Activated CD8-positive, alpha-beta T cell treated with anti-CD3 and anti-CD28 coated beads, Interleukin-2, amount 10 ng/mL, durations not matched to agents 7 days and 5 days (primary cell): ENCODE data around the gene CCDC92B. TPM values are rescaled to one million over a fixed set of nuclear protein-coding genes. Genes with fewer than 3 reads are reported as not detected.
"Not testable (repeated sequence)": the region's sequence is repeated elsewhere in the genome, so short reads cannot be mapped to it uniquely, and the experiment has no call there.

Experiments
- ATAC-seq: fragments of 150-1000 bp; cut with Tn5 transposase; one replicate; pipeline ENCODE4 v1.10.0; 2021; ENCODE audit warnings: moderate library complexity
- CTCF ChIA-PET: fragments of 350-600 bp; sonication (Branson Sonifier 250); formaldehyde crosslinking; loops from one replicate; lab custom pipeline; 2021; ENCODE audit warnings: antibody characterized with exemption; lab: Charles Lee
- POLR2A ChIA-PET: fragments of 350-600 bp; sonication (Branson Sonifier 250); formaldehyde crosslinking; loops from one replicate; lab custom pipeline; 2021; ENCODE audit warnings: antibody characterized with exemption; lab: Charles Lee
- DNase-seq: peaks from one replicate; pipeline ENCODE4 v3.0.0-alpha.2; 2020
- H3K27ac Mint-ChIP-seq: one replicate; pipeline ENCODE4 v1.8.0; 2021; ENCODE audit warnings: mild to moderate bottlenecking, mixed read lengths
- H3K27me3 Mint-ChIP-seq: one replicate; pipeline ENCODE4 v1.8.0; 2021; ENCODE audit warnings: low read depth, mixed read lengths
- H3K36me3 Mint-ChIP-seq: one replicate; pipeline ENCODE4 v1.8.0; 2021; ENCODE audit warnings: low read depth, mixed read lengths
- H3K4me1 Mint-ChIP-seq: one replicate; pipeline ENCODE4 v1.8.0; 2021; ENCODE audit warnings: low read depth, mixed read lengths
- H3K4me3 Mint-ChIP-seq: one replicate; pipeline ENCODE4 v1.8.0; 2021; ENCODE audit warnings: mild to moderate bottlenecking, mixed read lengths
- H3K9me3 Mint-ChIP-seq: one replicate; pipeline ENCODE4 v1.8.0; 2022; ENCODE audit warnings: mixed read lengths; ENCODE audit not compliant: insufficient read depth
- total RNA-seq, 2 experiments: library from RNA; stranded (reverse); gene quantifications; one replicate each; pipeline ENCODE4 v1.2.3, GENCODE V29; 2021

Gene CCDC92B
- total RNA-seq, 2 experiments from 2014 or later: not detected

- Mint-ChIP-seq H3K4me1 (peaks cover 53% of the 10 kb centered on the region), H3K27me3 (peaks cover 34% of the 10 kb centered on the region)
Measured at GRCh38 chr17:2789700-2790099, 40.2 kb upstream of the CCDC92B start.

DNA sequence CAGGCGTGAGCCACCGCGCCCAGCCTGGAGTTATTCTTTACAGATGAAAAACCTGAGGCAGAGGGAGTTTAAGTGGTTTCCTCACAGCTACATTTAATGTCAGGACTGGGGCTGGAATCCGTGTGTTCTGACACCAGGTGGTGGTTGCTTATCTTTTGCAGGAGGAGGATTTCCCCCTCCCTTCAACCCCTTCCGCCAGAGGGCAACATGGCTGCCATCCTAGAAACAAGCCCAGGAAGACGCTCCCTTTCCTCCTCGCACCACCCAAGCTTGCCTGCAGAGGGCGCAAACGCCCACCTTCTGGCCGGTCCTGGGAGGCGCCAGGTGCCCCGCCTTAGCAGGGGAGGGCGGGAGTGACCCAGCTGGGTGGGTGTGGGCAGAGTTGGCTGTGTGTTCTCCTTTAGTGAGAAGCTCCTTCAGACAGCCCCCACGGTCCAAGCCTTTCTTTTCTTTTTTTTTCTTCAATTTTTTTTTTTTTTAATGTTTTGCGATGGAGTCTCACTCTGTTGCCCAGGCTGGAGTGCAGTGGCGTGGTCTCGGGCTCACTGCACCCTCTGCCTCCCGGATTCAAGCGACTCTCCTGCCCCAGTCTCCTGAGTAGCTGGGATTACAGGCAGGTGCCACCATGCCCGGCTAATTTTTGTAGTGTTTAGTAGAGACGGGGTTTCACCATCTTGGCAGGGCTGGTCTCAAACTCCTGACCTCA, 36.9 kb upstream of the CCDC92B start:
- Mint-ChIP-seq H3K36me3 (no peaks in the 10 kb centered on the region), H3K27ac (no peak overlapping the region)
- CTCF ChIA-PET: interaction anchor here (0.7 to 3.1 kb wide), 20 partner anchors 8 to 404 kb away, joined by 3 to 19 read pairs (median 5); partner anchors contain the start of genes CCDC92B and RAP1GAP2

More at GRCh38 chr17:2789700-2790099, 40.2 kb upstream of the CCDC92B start:
- ChIA-PET POLR2A (interaction anchor here (0.9 to 4.4 kb wide), 2 partner anchors 25 to 51 kb away, joined by 3 to 30 read pairs; no protein-coding TSS in a partner anchor), CTCF (interaction anchor here (1.9 kb wide), 2 partner anchors 24 to 47 kb away, joined by 4 to 6 read pairs; no protein-coding TSS in a partner anchor)
- no peak overlapping the region for H3K4me3 Mint-ChIP-seq
- H3K9me3 Mint-ChIP-seq: no peaks in the 10 kb centered on the region
- no peaks in the 10 kb centered on the region for H3K36me3 Mint-ChIP-seq
- DNase-seq (no peak), ATAC-seq (no peak)
- no peak overlapping the region for H3K27ac Mint-ChIP-seq

DNA sequence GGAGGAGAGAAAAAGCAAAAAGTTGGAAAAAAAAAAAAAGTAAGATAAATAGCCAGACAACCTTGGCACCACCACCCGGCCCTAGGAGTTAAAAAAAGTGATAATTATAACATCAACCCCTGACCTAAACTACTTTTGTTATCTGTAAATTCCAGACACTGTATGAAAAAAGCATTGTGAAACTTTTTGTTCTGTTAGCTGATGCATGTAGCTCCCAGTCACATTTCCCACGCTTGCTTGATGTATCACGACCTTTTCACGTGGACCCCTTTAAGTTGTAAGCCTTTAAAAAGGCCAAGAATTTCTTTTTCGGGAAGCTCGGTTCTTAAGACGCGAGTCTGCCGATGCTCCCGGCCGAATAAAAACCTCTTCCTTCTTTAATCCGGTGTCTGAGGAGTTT, 35.9 kb upstream of the CCDC92B start:
- Mint-ChIP-seq H3K27me3 (peaks cover 19% of the 10 kb centered on the region), H3K4me1 (peaks cover 11% of the 10 kb centered on the region)
- not testable (repeated sequence) for H3K4me3 Mint-ChIP-seq, H3K9me3 Mint-ChIP-seq, H3K36me3 Mint-ChIP-seq, DNase-seq, ATAC-seq, H3K27ac Mint-ChIP-seq
- CTCF ChIA-PET: interaction anchor here (0.8 to 3.1 kb wide), 15 partner anchors 9 to 228 kb away, joined by 3 to 19 read pairs (median 5); partner anchors contain the start of gene RAP1GAP2
- POLR2A ChIA-PET: interaction anchor here (0.6 to 1.3 kb wide), 2 partner anchors 29 to 33 kb away, joined by 4 to 6 read pairs; no protein-coding TSS in a partner anchor

More for the DNA sequence above, 36.9 kb upstream of the CCDC92B start:
- Mint-ChIP-seq H3K9me3 (no peaks in the 10 kb centered on the region), H3K4me3 (no peak overlapping the region), H3K4me1 (peaks cover 20% of the 10 kb centered on the region), H3K27me3 (peaks cover 27% of the 10 kb centered on the region)
- peak; percentile 91 for DNase-seq
- ATAC-seq: peak; percentile 98
- POLR2A ChIA-PET: interaction anchor here (1.3 kb wide), 1 partner anchor 28 kb away, joined by 6 read pairs; no protein-coding TSS in a partner anchor

- POLR2A ChIA-PET: interaction anchor here (0.6 kb wide), 1 partner anchor 33 kb away, joined by 4 read pairs; no protein-coding TSS in a partner anchor
- Mint-ChIP-seq H3K27ac (no peak overlapping the region), H3K36me3 (no peaks in the 10 kb centered on the region), H3K27me3 (peaks cover 15% of the 10 kb centered on the region), H3K4me3 (no peak overlapping the region), H3K9me3 (no peaks in the 10 kb centered on the region), H3K4me1 (peaks cover 9% of the 10 kb centered on the region)
- CTCF ChIA-PET: interaction anchor here (1.5 to 3.1 kb wide), 5 partner anchors 11 to 145 kb away, joined by 3 to 18 read pairs (median 8); no protein-coding TSS in a partner anchor
- no peak for DNase-seq
- ATAC-seq: no peak
Measured at GRCh38 chr17:2784864-2785263, 35.4 kb upstream of the CCDC92B start.

DNA sequence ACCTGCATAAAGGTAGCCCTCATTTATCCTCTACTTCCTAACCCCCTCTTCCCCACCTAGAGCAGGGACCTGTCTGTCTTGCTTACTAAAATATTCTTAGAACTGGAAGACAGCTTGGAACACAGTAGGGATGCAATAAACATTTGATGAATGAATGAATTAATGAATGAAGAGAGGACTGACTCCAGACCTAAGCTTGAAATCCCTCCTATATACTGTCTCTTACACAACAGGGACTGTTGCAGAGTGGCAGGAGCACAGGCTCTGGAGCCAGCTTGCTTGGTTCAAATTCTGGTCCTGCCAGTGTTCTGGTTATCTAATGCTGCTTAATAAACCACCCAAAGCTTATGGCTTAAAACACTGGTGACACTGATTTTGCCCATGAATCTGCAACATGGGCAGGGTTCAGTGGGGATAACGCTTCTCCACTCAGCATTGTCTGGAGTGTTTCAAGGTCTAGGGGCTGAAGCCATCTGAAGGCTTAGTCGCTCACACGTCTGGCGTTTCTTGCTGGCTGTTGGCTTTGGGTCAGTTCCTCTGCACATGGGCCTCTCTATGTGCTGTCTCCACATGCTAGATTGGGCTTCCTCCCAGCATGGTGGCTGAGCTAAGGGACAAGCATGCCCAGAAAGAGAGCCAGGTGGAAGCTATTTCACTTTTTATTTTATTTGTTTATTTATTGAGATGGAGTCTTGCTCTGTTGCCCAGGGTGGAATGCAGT, 34.0 kb upstream of the CCDC92B start:
- Mint-ChIP-seq H3K4me3 (no peak overlapping the region), H3K4me1 (peaks cover 9% of the 10 kb centered on the region), H3K27me3 (peaks cover 17% of the 10 kb centered on the region), H3K36me3 (no peaks in the 10 kb centered on the region), H3K9me3 (no peaks in the 10 kb centered on the region), H3K27ac (no peak overlapping the region)
- ChIA-PET POLR2A (no interaction called here), CTCF (interaction anchor here (1.1 kb wide), 1 partner anchor 31 kb away, joined by 4 read pairs; no protein-coding TSS in a partner anchor)
- DNase-seq: no peak
- no peak for ATAC-seq

DNA sequence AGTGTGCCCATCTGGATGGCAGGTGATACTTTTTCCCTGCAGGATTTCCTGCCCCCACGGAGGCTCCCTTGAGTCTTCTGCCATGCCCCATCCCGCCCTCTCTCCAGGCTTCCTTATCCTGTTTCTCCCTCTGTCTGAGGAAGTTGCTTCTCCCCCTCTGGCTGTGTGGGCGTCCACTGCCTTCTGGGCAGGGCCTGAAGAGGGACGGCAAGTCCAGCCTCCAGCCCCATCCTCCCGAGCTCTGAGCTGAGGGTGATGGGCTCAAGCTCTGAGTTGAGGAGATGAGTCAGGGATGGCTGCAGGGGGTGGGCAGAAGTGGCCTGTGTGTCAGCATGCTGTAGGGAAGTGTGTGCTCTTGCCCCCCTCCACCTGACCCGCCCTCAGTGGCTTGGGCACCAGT, 32.6 kb upstream of the CCDC92B start:
- DNase-seq (no peak), ATAC-seq (no peak)
- POLR2A ChIA-PET: no interaction called here
- H3K36me3 Mint-ChIP-seq: no peaks in the 10 kb centered on the region
- peaks cover 10% of the 10 kb centered on the region for H3K4me1 Mint-ChIP-seq
- H3K4me3 Mint-ChIP-seq: no peak overlapping the region
- no peaks in the 10 kb centered on the region for H3K9me3 Mint-ChIP-seq
- CTCF ChIA-PET: interaction anchor here (1.2 kb wide), 1 partner anchor 9 kb away, joined by 5 read pairs; no protein-coding TSS in a partner anchor
- peaks cover 19% of the 10 kb centered on the region for H3K27me3 Mint-ChIP-seq
- no peak overlapping the region for H3K27ac Mint-ChIP-seq

DNA sequence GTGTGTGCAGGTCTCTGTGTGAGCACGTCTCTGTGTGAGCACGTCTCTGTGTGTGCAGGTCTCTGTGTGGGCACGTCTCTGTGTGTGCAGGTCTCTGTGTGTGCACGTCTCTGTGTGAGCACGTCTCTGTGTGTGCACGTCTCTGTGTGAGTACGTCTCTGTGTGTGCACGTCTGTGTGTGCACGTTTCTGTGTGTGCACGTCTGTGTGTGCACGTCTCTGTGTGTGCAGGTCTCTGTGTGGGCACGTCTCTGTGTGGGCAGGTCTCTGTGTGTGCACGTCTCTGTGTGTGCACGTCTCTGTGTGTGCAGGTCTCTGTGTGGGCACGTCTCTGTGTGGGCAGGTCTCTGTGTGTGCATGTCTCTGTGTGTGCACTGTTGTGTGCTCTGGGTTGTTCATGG, 32.1 kb upstream of the CCDC92B start:
- POLR2A ChIA-PET, H3K9me3 Mint-ChIP-seq, H3K27ac Mint-ChIP-seq, H3K36me3 Mint-ChIP-seq, ATAC-seq, H3K4me3 Mint-ChIP-seq, DNase-seq: not testable (repeated sequence)
- Mint-ChIP-seq H3K27me3 (peaks cover 23% of the 10 kb centered on the region), H3K4me1 (peaks cover 13% of the 10 kb centered on the region)
- CTCF ChIA-PET: interaction anchor here (1.2 kb wide), 1 partner anchor 10 kb away, joined by 5 read pairs; no protein-coding TSS in a partner anchor

- DNase-seq: no peak
- ATAC-seq: no peak
- Mint-ChIP-seq H3K36me3 (no peaks in the 10 kb centered on the region), H3K9me3 (no peaks in the 10 kb centered on the region), H3K4me3 (no peak overlapping the region), H3K4me1 (peaks cover 7% of the 10 kb centered on the region), H3K27me3 (peaks cover 25% of the 10 kb centered on the region), H3K27ac (no peak overlapping the region)
- POLR2A ChIA-PET: no interaction called here
- CTCF ChIA-PET: no interaction called here
Measured at GRCh38 chr17:2780931-2781454, 31.5 kb upstream of the CCDC92B start.

DNA sequence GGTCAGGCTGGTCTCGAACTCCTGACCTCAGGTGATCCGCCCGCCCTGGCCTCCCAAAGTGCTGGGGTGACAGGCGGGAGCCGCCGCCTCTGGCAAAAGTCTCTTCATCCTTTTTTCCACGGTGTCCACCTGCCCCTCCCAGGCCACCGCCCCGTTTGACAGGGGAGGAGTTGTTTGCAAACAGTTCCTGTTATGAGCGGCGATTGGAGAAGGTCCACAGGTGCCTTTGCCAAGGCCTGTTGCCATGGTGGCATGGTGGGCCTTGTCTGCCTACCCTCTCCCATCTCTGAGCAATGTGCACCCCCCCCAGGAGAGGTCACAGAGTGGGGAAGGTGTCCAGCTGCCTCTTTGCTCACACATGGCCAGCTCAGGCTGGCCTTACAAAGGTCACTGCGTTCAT, 30.8 kb upstream of the CCDC92B start:
- Mint-ChIP-seq H3K4me1 (peaks cover 4% of the 10 kb centered on the region), H3K36me3 (no peaks in the 10 kb centered on the region), H3K4me3 (no peak overlapping the region), H3K9me3 (no peaks in the 10 kb centered on the region), H3K27ac (no peak overlapping the region), H3K27me3 (peaks cover 32% of the 10 kb centered on the region)
- ATAC-seq (no peak), DNase-seq (no peak)
- ChIA-PET CTCF (no interaction called here), POLR2A (no interaction called here)

DNA sequence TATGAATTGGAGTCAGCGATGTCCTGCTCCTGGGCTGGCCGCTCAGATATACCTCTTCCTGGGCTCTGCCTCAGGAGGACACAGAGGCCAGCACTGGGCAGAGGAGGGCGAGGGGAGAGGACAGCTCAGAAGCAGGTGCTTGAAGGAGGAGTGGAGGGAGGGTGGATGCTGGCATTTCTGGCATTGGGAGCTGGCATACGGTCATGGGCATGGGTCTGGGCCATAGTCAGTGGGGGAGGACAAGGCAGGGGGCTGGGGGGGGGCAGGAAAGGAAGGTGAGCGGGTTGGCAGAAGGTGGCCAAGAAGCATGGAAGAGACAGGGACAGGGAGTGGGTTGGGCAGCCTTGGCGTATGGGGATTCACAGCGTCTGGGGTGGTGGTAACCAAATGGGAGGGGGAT, 30.1 kb upstream of the CCDC92B start:
- POLR2A ChIA-PET: no interaction called here
- H3K27ac Mint-ChIP-seq: no peak overlapping the region
- H3K4me3 Mint-ChIP-seq: no peak overlapping the region
- H3K4me1 Mint-ChIP-seq: peaks cover 4% of the 10 kb centered on the region
- ATAC-seq: no peak
- H3K9me3 Mint-ChIP-seq: no peaks in the 10 kb centered on the region
- DNase-seq: no peak
- H3K27me3 Mint-ChIP-seq: peaks cover 36% of the 10 kb centered on the region
- no peaks in the 10 kb centered on the region for H3K36me3 Mint-ChIP-seq
- CTCF ChIA-PET: no interaction called here

DNA sequence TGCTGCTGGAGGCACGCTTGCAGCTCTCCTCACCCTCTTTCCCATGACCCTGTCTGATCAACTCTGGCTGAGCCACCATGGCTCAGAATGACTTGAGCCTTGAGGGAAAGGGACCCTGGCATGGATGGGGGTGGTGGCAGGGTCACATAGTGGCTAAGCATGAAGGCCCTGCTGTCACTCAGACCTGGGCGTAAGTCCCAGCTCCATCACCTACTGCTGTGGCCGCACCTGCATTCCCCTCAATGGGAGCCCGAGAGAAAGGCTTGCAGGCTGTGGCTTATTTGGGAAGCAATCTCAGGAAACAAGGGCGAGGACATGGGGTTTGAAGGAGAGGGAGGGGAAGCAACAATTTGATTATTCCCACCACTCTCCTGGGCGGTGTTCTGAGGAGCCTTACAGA, 29.0 kb upstream of the CCDC92B start:
- Mint-ChIP-seq H3K9me3 (no peaks in the 10 kb centered on the region), H3K36me3 (no peaks in the 10 kb centered on the region), H3K4me1 (peaks cover 4% of the 10 kb centered on the region), H3K27ac (no peak overlapping the region), H3K4me3 (no peak overlapping the region), H3K27me3 (peaks cover 40% of the 10 kb centered on the region)
- ATAC-seq: no peak
- POLR2A ChIA-PET: no interaction called here
- no peak for DNase-seq
- CTCF ChIA-PET: interaction anchor here (1.8 kb wide), 1 partner anchor 234 kb away, joined by 5 read pairs; no protein-coding TSS in a partner anchor
